K562 (cell line): ENCODE data around the gene FAM114A1. TPM values are rescaled to one million over a fixed set of nuclear protein-coding genes. Genes with fewer than 3 reads are reported as not detected.
A peak's percentile ranks its signal among the peaks of the same experiment; 100 is the strongest.

ENCODE experiments used
- ATAC-seq: fragments of 200-7000 bp; cut with Tn5 transposase; 3 replicates; pipeline ENCODE4 v1.9.1; 2020; ENCODE audit warnings: moderate library complexity
- BruUV-seq: library from RNA; stranded (reverse); fragments of 400-500 nt; replicated peaks from 2 replicates; lab custom pipeline; 2021; lab: Mats Ljungman, UMichigan
- CTCF ChIA-PET: fragments of 300-600 bp; formaldehyde crosslinking; extraction: SDS; loops from one replicate; lab custom pipeline; 2021; ENCODE audit warnings: low intra/inter-chr PET ratio; lab: Yijun Ruan, JAX
- POLR2A ChIA-PET: fragments of 300-600, 350-650 bp; sonication (Branson Sonifier 250); formaldehyde crosslinking; extraction: SDS; loops from one replicate; lab custom pipeline; 2021; ENCODE audit warnings: antibody characterized with exemption, inconsistent platforms; lab: Yijun Ruan, JAX
- DNase-seq, 4 experiments: peaks; one replicate each; pipeline versions ENCODE4 v3.0.0 to v3.0.0-alpha.2; 2011 to 2018; ENCODE audit warnings: low spot score in 3 of 4, mixed read lengths in 3 of 4; ENCODE audit errors: extremely low read depth in 1 of 4
- FAIRE-seq: peaks from 2 replicates; lab custom pipeline; 2011; peaks lifted over from hg19 to GRCh38; lab: Jason Lieb, UNC
- H2AFZ ChIP-seq: 2 replicates; pipeline ENCODE4 v1.6.0; 2011; ENCODE audit warnings: low read depth, low read length, control low read depth, inconsistent platforms
- H3K27ac ChIP-seq: fragments of 200-600 bp; 3 replicates; pipeline ENCODE4 v1.8.0; 2011; ENCODE audit warnings: low read depth, mild to moderate bottlenecking, control low read depth, inconsistent platforms, low read length, moderate library complexity, mixed read lengths; ENCODE audit errors: extremely low read depth
- H3K27me3 ChIP-seq, 2 experiments: fragments of 300-600 bp in 1 of 2; 2 replicates in 1 of 2; 3 replicates in 1 of 2; pipeline versions ENCODE4 v1.6.0 to v1.8.0; 2011; ENCODE audit warnings: inconsistent platforms in 2 of 2, low read length in 2 of 2, mild to moderate bottlenecking in 1 of 2, mixed read lengths in 1 of 2, moderate library complexity in 1 of 2; ENCODE audit not compliant: control insufficient read depth in 2 of 2, insufficient read depth in 2 of 2
- H3K36me3 ChIP-seq: fragments of 300-600 bp; 3 replicates; pipeline ENCODE4 v1.8.0; 2011; ENCODE audit warnings: mild to moderate bottlenecking, low read length, inconsistent platforms; ENCODE audit not compliant: control insufficient read depth, insufficient read depth
- H3K4me1 ChIP-seq, 2 experiments: fragments of 200-600 bp in 1 of 2; replicated peaks in 1 of 2; 2 replicates in 1 of 2; 3 replicates in 1 of 2; pipeline versions ENCODE4 v1.5.1 to v1.8.0; 2011; ENCODE audit warnings: inconsistent platforms in 2 of 2, low read length in 2 of 2, mild to moderate bottlenecking in 1 of 2, mixed read lengths in 1 of 2, moderate library complexity in 1 of 2; ENCODE audit not compliant: control insufficient read depth in 2 of 2, insufficient read depth in 2 of 2
- H3K4me2 ChIP-seq: 2 replicates; pipeline ENCODE4 v1.6.1; 2011; ENCODE audit warnings: low read length, control low read depth, inconsistent platforms, mixed read lengths; ENCODE audit not compliant: insufficient read depth
- H3K4me3 ChIP-seq: fragments of 200-600 bp; sonication (generic), shearing (Covaris generic); 2 replicates; pipeline ENCODE4 v1.5.1; 2016; ENCODE audit warnings: control low read depth, inconsistent platforms
- H3K79me2 ChIP-seq: fragments of 200-600 bp; 3 replicates; pipeline ENCODE4 v1.8.0; 2011; ENCODE audit warnings: low read length, inconsistent platforms; ENCODE audit not compliant: control insufficient read depth, insufficient read depth
- H3K9ac ChIP-seq, 2 experiments: 2 replicates each; pipeline versions ENCODE4 v1.6.0 to v1.6.1; 2011; ENCODE audit warnings: low read depth in 2 of 2, low read length in 2 of 2, control low read depth in 1 of 2, inconsistent platforms in 1 of 2, mild to moderate bottlenecking in 1 of 2, mixed read lengths in 1 of 2; ENCODE audit not compliant: insufficient read depth in 1 of 2
- H3K9me1 ChIP-seq: one replicate; pipeline ENCODE4 v1.6.0; 2011; ENCODE audit warnings: inconsistent platforms, mild to moderate bottlenecking, low read length, moderate library complexity; ENCODE audit not compliant: control insufficient read depth, insufficient read depth
- H3K9me3 ChIP-seq: replicated peaks from 2 replicates; pipeline ENCODE4 v1.5.1; 2011; ENCODE audit warnings: low read depth, low read length, inconsistent platforms; ENCODE audit not compliant: control insufficient read depth, insufficient read depth
- H4K20me1 ChIP-seq: replicated peaks from 2 replicates; pipeline ENCODE4 v1.6.1; 2011; ENCODE audit warnings: low read length, inconsistent platforms, mixed read lengths; ENCODE audit not compliant: control insufficient read depth, insufficient read depth
- FOXK2 ChIP-seq, 2 experiments: fragments of 450-650 bp; IDR thresholded peaks in 1 of 2; conservative IDR thresholded peaks in 1 of 2; 2 replicates each; pipeline ENCODE4 v1.6.1; 2016; ENCODE audit warnings: low read depth in 2 of 2, mild to moderate bottlenecking in 1 of 2
- ZBTB33 ChIP-seq: sonication (generic); formaldehyde crosslinking; IDR thresholded peaks from 2 replicates; pipeline ENCODE4 v1.8.1; 2023; ENCODE audit warnings: mild to moderate bottlenecking, missing genetic modification reagents
- ZNF699 ChIP-seq: fragments of 250-450 bp; sonication (Bioruptor Pico); IDR thresholded peaks from 2 replicates; pipeline ENCODE4 v1.8.0; 2021; ENCODE audit warnings: mild to moderate bottlenecking, moderate library complexity; ENCODE audit not compliant: insufficient replicate concordance
- WGBS: fragments of 100-300 bp; shearing (Covaris generic); methylation state at CpG from one replicate; pipeline ENCODE4 v1.1.6; 2016; ENCODE audit warnings: low coverage, mixed read lengths; ENCODE audit not compliant: insufficient coverage; ENCODE audit errors: missing lambda C conversion rate; 5-methylcytosine and 5-hydroxymethylcytosine counted together
- in situ Hi-C: fragments of 300-500 bp; cut with MboI; formaldehyde crosslinking; loops from 4 replicates; pipeline ENCODE4 v1.15.0; 2018; ENCODE audit warnings: inconsistent platforms, mixed read lengths
- intact Hi-C: fragments of 100-400 bp; cut with micrococcal nuclease; formaldehyde crosslinking; loops from 2 replicates; pipeline ENCODE4 v1.14.2; 2022
- polyA plus RNA-seq, 8 experiments: library from polyadenylated mRNA; depleted of rRNA in 4 of 8; stranded (reverse) in 5 of 8; unstranded in 3 of 8; fragments of >200 nt; fragmentation: Nextera tagmentation in 2 of 8; fragmentation: Illumina TruSeq in 1 of 8; extraction: Ambion mirVana in 2 of 8; extraction: Trizol in 1 of 8; gene quantifications; 2 replicates each; pipeline versions ENCODE4 v1.2.1 to v1.2.3, GENCODE V29; 2011 to 2014; ENCODE audit warnings: inconsistent platforms in 1 of 8, missing spikeins in 1 of 8
- total RNA-seq, 7 experiments: library from RNA; depleted of rRNA in 6 of 7; stranded (reverse); fragments of >200 nt in 6 of 7; fragmentation: Illumina TruSeq in 2 of 7; extraction: Trizol in 2 of 7; gene quantifications; 2 replicates each; pipeline versions ENCODE4 v1.2.1 to v1.2.3, GENCODE V29; 2011 to 2021; ENCODE audit warnings: low replicate concordance in 1 of 7
- TF ChIP-seq, protein P1 (sequence below), 3 experiments: IDR thresholded peaks in 2 of 3; conservative IDR thresholded peaks in 1 of 3; 2 replicates each; pipeline ENCODE4 v1.5.1; 2011 to 2012; ENCODE audit warnings: low read length in 3 of 3, mild to moderate bottlenecking in 3 of 3, control low read depth in 2 of 3, improper control_type of control experiment in 1 of 3, inconsistent platforms in 1 of 3, low read depth in 1 of 3, mixed read lengths in 1 of 3, moderate library complexity in 1 of 3; ENCODE audit not compliant: insufficient read depth in 2 of 3

The FAM114A1 gene
- total and polyA plus RNA-seq, 9 of the 15 experiments (the other 6 are each of a cell fraction or from before 2014, with no cell fraction given) = 1.8 to 12.0 (median 4.3) TPM

- no peak for TF ChIP-seq ZBTB33 (CRISPR knock-in tag)
- no peak for TF ChIP-seq ZNF699 (CRISPR knock-in tag)
Observed at GRCh38 chr4:38891051-38891983, 23.7 kb downstream of the FAM114A1 start (continued).

GRCh38 chr4:38894322-38894982, 26.8 kb downstream of the FAM114A1 start:
- no peaks in the 10 kb centered on the region for H3K4me1 ChIP-seq
- in situ Hi-C loops = loop anchor here (25.0 kb wide), 1 partner anchor 718 kb away; no protein-coding TSS in a partner anchor
- H4K20me1 ChIP-seq = no peaks in the 10 kb centered on the region
- DNase-seq (no peak), FAIRE-seq (no peak), ATAC-seq (no peak)
- ChIA-PET POLR2A (interaction anchor here (0.6 kb wide), 1 partner anchor 1297 kb away, joined by 3 read pairs; no protein-coding TSS in a partner anchor), CTCF (no interaction called here)
- H3K27me3 ChIP-seq = no peaks in the 10 kb centered on the region
- BruUV-seq = no TSS peak
- intact Hi-C loops = loop anchor here (5.0 to 10.0 kb wide), 2 partner anchors 137 to 560 kb away; partner anchors contain the start of genes LIAS and RPL9
- no peak overlapping the region for H3K4me2 ChIP-seq
- no peaks in the 10 kb centered on the region for H3K79me2 ChIP-seq
- 43% methylated on average over 7 of the region's 7 CpGs for WGBS
- no peaks in the 10 kb centered on the region; the same call in 2 of the 3 replicates for H3K36me3 ChIP-seq
- no peak overlapping the region for H2AFZ ChIP-seq
- H3K27ac ChIP-seq = no peak overlapping the region
- H3K9me1 ChIP-seq = no peaks in the 10 kb centered on the region
- TF ChIP-seq, protein P1, sequence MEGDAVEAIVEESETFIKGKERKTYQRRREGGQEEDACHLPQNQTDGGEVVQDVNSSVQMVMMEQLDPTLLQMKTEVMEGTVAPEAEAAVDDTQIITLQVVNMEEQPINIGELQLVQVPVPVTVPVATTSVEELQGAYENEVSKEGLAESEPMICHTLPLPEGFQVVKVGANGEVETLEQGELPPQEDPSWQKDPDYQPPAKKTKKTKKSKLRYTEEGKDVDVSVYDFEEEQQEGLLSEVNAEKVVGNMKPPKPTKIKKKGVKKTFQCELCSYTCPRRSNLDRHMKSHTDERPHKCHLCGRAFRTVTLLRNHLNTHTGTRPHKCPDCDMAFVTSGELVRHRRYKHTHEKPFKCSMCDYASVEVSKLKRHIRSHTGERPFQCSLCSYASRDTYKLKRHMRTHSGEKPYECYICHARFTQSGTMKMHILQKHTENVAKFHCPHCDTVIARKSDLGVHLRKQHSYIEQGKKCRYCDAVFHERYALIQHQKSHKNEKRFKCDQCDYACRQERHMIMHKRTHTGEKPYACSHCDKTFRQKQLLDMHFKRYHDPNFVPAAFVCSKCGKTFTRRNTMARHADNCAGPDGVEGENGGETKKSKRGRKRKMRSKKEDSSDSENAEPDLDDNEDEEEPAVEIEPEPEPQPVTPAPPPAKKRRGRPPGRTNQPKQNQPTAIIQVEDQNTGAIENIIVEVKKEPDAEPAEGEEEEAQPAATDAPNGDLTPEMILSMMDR (IDR thresholded peaks at IDR 0.05 in 2 of 3, conservative IDR thresholded peaks at IDR 0.05 in 1 of 3; ENCODE audit: insufficient read depth in 2 of 3, low read depth in 1 of 3, low read length in 3 of 3) = 0 out of 6 replicates have a peak, but pooled peaks of 2 of the 3 experiments have one; percentile 2
- TF ChIP-seq FOXK2 (conservative IDR thresholded peaks at IDR 0.05 in 1 of 2, IDR thresholded peaks at IDR 0.05 in 1 of 2; ENCODE audit: low read depth in 2 of 2) = no peak
- no peak overlapping the region for H3K4me3 ChIP-seq
- no peak overlapping the region for H3K9ac ChIP-seq
- no peaks in the 10 kb centered on the region for H3K9me3 ChIP-seq
